Stimulated activated CD8-positive, alpha-beta memory T cell treated with anti-CD3 and anti-CD28 coated beads, Interleukin-4, amount 100 ng/mL, for 1 hour (primary cell): ENCODE measurements around the gene RTN4RL2.
"Not testable (repeated sequence)": the region's sequence is repeated elsewhere in the genome, so short reads cannot be mapped to it uniquely, and the experiment has no call there.

Experiments
- DNase-seq, 2 donors: peaks; one replicate each; pipeline ENCODE4 v3.0.0-alpha.2; 2020; ENCODE audit warnings: low read depth in 2 of 2, low spot score in 1 of 2

The RTN4RL2 gene

DNA sequence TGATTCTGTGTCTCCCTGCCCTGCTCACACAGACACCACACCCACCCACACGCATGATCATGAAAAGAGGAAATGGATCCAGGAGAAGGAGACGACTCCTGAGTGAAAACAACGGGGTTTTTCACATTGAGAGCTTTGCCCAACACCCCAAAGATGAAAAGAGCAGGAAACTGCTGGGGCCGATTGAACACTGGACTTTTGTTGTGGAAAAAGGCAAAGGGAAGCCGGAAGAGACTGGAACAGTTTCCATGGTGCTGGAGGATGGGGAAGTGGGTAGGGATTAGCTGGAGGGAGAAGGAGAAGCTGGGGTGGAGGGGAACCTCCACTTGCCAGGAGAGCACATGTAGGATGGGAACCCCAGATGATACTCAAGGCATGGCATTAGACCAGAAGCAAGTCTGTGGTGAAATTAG is 28.2 kb upstream of the RTN4RL2 start:
- no peak for DNase-seq

DNA sequence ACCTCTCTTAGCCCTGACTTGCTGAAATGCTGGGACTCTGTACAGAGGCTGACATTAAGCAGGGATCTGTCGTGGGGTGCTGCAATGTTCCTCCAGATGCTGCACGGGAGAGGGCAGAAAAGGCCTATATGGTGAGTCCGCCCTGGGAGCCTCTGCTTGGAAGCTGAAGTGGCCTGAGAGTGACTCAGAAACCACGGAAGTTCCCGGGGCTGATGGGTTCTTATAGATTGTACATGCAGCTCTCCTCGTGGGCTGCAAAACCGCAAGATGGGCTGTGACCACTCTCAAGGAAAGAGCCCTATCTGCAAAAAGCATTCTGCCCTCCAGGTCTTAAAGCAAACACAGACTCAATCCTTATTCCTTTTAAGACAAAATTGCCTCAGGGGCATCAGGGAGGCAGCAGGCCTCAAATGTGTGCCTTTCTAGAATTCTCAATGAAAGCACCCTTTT is 27.6 kb upstream of the RTN4RL2 start:
- DNase-seq = no peak

DNA sequence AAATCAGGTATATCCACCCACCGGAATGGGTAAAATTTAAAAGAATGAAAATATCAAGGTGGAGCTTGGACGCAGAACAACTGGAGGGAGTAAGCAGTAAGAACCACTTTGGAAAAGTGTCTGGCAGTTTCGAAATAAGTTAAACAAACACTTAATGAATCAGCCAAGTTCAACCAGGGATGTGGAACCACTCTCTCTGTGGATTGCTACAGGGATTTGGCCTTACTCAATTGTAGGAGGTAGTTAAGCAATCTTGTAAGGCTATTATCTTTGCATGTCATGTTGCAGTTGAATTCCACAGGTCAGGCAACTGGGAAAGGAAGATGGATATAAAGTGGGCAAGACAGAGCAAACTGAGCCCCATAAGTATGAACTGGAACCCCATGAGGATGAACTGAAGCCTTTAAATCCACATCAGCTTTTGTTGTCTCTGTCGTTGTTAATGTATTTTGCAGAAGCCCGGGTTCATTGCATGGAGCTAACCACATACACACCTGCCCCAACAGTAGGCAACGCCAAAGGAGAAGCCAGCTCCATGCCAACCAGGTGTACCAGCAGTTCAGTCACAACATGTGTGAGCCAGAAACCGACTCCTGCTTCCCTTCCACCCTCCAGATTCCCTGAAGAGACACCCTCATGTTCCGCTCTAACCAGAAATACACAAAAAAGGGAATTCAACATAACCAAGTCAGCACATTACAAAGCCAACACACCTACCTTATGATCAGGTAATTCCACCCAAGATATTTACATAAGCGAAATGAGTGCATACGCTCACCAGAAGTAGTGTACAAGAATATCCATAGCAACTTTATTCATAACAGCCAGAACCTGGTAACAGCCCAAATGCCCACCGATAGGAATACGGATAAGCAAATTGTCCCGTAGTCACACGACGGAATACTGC is 25.4 kb upstream of the RTN4RL2 start:
- no peak for DNase-seq

- DNase-seq = no peak
These were observed 24.3 kb upstream of the RTN4RL2 start for GRCh38 chr11:57436031-57436430.

GRCh38 chr11:57438345-57439285 is 21.7 kb upstream of the RTN4RL2 start:
- no peak for DNase-seq

DNA sequence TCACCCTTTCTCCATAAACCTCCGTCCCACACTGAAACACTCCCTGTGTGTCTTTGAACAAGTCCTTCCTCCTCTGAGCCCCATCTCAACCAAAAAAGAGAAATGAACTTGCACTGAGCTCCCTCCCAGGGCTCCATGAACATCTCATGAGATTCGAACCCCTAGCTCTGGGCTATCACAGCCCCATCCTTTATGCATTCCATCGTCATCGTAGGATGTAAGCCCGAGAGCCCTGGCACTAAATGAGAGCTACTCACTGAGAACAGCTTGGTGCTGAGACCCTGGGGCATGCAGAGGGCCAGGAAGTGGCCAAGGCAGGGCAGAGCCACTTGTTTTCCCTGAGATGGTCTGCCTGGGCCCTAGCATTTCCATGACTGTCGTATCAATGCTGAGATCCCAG is 20.5 kb upstream of the RTN4RL2 start:
- no peak for DNase-seq

DNA sequence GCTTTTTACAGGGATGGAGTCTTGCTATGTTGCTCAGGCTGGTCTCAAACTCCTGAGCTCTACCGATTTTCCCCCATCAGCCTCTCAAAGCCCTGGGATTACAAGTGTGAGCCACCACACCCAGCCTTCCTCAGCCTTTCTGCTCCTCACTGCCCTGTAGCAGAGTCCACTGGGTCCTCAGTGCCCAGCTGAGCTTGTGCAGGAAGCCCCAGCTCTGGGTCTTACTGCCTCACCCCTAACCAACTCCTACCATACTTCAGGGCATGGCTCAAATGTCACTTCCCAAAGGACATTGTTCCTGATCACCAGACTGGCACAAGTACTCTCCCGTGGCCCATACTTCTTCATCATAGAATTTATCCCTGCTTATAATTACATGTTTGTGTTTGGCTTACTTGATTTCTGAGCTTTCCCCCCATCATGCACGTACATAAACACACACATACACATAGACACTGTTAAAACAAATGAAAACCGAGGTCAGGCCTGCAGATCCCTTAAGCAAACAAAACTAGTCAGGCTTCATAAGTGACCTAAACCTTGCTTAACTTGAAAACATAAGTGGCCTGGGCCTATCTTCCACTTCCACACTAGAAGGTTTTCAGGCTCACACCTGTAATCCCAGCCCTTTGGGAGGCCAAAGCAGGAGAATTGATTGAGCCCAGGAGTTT is 19.4 kb upstream of the RTN4RL2 start:
- DNase-seq = no peak

DNA sequence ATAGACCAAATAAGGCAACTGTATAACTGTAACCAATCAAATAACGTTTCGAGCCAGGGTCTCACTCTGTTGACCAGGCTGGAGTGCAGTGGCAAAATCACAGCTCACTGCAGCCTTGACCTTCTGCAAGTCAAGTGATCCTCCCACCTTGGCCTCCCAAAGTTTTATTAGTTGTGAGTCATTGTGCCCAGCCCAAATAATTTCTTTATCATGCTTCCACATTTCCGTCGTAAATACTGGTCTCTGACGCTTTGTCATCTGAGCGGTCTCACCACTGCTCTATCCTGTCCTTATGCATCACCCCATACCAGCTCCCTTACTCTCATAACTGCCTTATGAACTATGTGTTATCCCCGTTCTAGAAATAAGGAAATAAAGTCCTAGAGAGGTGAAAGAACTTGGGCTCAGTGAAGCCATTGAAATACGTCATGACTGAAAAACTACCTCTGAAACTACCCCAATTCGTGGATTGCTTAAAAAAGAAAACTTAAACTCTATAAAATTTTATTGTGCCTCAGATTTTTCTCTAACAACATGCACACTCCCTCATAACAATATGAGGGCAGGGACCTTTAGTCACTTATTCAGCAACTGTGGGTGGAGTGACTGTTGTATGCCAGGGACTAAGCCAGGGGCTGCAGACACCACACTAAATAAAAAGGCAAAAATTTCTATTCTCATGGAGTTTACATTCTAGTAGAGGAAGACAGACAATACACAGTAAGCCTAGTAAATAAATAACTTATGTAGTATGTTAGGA is 15.8 kb upstream of the RTN4RL2 start:
- no peak for DNase-seq

DNA sequence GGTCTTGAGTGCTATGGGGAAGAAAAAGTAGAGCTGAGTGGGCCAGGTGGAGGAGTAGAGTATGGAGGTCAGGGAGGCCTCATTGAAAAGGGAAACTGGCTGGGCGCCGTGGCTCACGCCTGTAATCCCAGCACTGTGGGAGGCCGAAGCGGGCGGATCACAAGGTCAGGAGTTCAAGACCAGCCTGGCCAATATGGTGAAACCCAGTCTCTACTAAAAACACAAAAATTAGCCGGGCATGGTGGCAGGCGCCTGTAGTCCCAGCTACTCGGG is 15.3 kb upstream of the RTN4RL2 start:
- DNase-seq = not testable (repeated sequence)

GRCh38 chr11:57446055-57446454 is 14.3 kb upstream of the RTN4RL2 start:
- DNase-seq = no peak

GRCh38 chr11:57453543-57454177 is 6.7 kb upstream of the RTN4RL2 start:
- DNase-seq = no peak

DNA sequence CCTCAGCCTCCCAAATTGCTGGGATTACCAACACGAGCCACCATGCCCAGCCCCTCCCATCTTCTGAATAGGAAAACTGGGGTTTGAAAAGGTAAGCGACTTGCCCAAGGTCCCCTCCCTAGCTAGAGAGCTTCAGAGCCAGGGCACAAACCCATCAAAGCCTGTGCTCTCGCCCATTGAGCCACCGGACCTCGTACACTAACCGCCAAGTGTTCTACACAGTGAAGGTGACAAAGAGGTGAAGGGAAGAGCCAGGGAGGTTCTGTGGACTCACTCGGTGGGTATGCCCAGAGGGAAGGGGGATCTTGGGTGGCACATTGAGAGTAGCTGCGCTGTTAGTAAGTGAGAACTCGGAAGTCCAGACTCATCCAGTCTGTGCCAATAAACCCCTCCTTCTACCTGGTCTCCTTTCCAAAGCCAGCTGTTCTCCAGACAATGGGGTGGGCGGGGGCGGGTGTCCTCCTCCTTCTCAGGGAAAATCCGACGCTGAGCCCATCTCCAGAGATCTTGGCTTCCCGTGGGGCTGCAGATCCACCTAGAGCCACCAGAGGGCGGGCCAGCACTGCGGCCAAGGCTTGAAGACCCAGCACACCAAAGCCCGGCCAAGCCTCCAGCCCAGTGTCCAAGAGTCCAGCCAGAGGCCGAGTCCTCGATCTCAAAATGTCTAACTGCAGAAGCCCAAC is 3.2 kb upstream of the RTN4RL2 start:
- peak; percentile 47 to 53 for DNase-seq

- no peak for DNase-seq
These were observed 2.7 kb upstream of the RTN4RL2 start for GRCh38 chr11:57457643-57458023.

- DNase-seq = no peak
These were observed 2.3 kb upstream of the RTN4RL2 start for GRCh38 chr11:57458060-57458409.

- DNase-seq = no peak
These were observed 1.7 kb upstream of the RTN4RL2 start for GRCh38 chr11:57458410-57459163.

GRCh38 chr11:57459164-57460021 is 935 bp upstream of the RTN4RL2 start:
- DNase-seq = no peak

- no peak for DNase-seq
These were observed 726 bp downstream of the RTN4RL2 start for GRCh38 chr11:57460758-57461749.
